ENCODE measurements around the gene TBCD. TPM values are rescaled to one million over a fixed set of nuclear protein-coding genes. Genes with fewer than 3 reads are reported as not detected.
A peak's percentile ranks its signal among the peaks of the same experiment; 100 is the strongest.

Gene TBCD
- total RNA-seq, 1 experiment from 2014 or later, result 129 TPM

GRCh38 chr17:82876149-82876548 is 124.3 kb downstream of the TBCD start:
- H3T11ph ChIP-seq (ENCODE audit: low read length), result no peak overlapping the region
- no peak overlapping the region for H3K4ac ChIP-seq (ENCODE audit: low read depth, low read length)
- no peak overlapping the region for H2BK15ac ChIP-seq (ENCODE audit: low read depth, low read length)
- H3K18ac ChIP-seq (ENCODE audit: insufficient read length, low read depth, low read length), result no peak overlapping the region
- no peak overlapping the region for H2BK12ac ChIP-seq (ENCODE audit: insufficient read length, low read depth, low read length)
- Mint-ChIP-seq H3K27ac (peak overlapping the region; percentile 24 to 77 (median 70); a peak in 4 of 7 replicates), H3K9me3 (no peaks in the 10 kb centered on the region), H3K27me3 (ENCODE audit: low read depth) (no peaks in the 10 kb centered on the region), H3K4me3 (no peak overlapping the region), H3K4me1 (peaks cover 26 to 29% of the 10 kb centered on the region in 2 experiments), H3K36me3 (ENCODE audit: insufficient read depth in 1 of 3, low read depth in 3 of 3) (peaks cover 12 to 32% (median 27%) of the 10 kb centered on the region in 3 experiments)
- H4K91ac ChIP-seq (ENCODE audit: insufficient read length, low read depth, low read length), result no peak overlapping the region
- no peak overlapping the region for H3K9ac ChIP-seq (ENCODE audit: extremely low read depth, insufficient read length, low read length)
- TF ChIP-seq CTCF (conservative IDR thresholded peaks at IDR 0.05), result no peak
- no peak for DNase-seq
- no peak overlapping the region for H2AFZ ChIP-seq (ENCODE audit: low read length)
- peaks cover 4% of the 10 kb centered on the region for H4K20me1 ChIP-seq (ENCODE audit: control insufficient read depth, insufficient read depth, insufficient read length)
- no peaks in the 10 kb centered on the region for H3K79me1 ChIP-seq (ENCODE audit: insufficient read depth, low read depth, low read length, poor library complexity, severe bottlenecking)
- no peaks in the 10 kb centered on the region for H3K23me2 ChIP-seq (ENCODE audit: insufficient read length, low read depth, low read length, poor library complexity, severe bottlenecking)
- H4K5ac ChIP-seq (ENCODE audit: insufficient read length, low read depth, low read length), result no peak overlapping the region
- H4K8ac ChIP-seq (replicated peaks; ENCODE audit: insufficient read length, low read depth, low read length), result no peak overlapping the region
- no CpG with 5 or more reads among the region's 18 CpGs for WGBS (ENCODE audit: extremely low coverage, insufficient read length, low lambda C conversion rate)
- no peak overlapping the region for H2BK5ac ChIP-seq (ENCODE audit: insufficient read length, low read length)
- no peak overlapping the region for H3K4me2 ChIP-seq (ENCODE audit: insufficient read depth, insufficient read length, low read length)
- H2BK120ac ChIP-seq (ENCODE audit: low read depth, low read length, poor library complexity, severe bottlenecking), result no peak overlapping the region
- H3K23ac ChIP-seq (ENCODE audit: insufficient read length, low read depth, low read length), result no peak overlapping the region
- no peak overlapping the region for H2AK5ac ChIP-seq (ENCODE audit: insufficient read length, low read length)
- no peaks in the 10 kb centered on the region for H3K9me3 ChIP-seq (ENCODE audit: control insufficient read depth, low read depth, low read length)
- H3K56ac ChIP-seq (ENCODE audit: insufficient read length, low read depth, low read length), result no peak overlapping the region
- H3K14ac ChIP-seq (ENCODE audit: insufficient read depth, low read length), result no peak overlapping the region
- no peaks in the 10 kb centered on the region; the same call in 1 of the 2 replicates for H3K79me2 ChIP-seq (ENCODE audit: insufficient read depth, low read length)
- no peaks in the 10 kb centered on the region for H3K4me1 ChIP-seq (ENCODE audit: insufficient read depth, low read length)
- H2BK20ac ChIP-seq (ENCODE audit: low read depth, low read length, poor library complexity, severe bottlenecking), result no peak overlapping the region
- no peak overlapping the region for H3K27ac ChIP-seq (ENCODE audit: insufficient read length, low read depth, low read length)
- H3K27me3 ChIP-seq (ENCODE audit: insufficient read depth, low read length), result no peaks in the 10 kb centered on the region
